Thyroid gland (tissue), 4 donors: ENCODE measurements around the gene ENKD1.

Source experiments
- POLR2A ChIP-seq, 2 donors: fragments of 450-650 bp; IDR thresholded peaks; one replicate each; pipeline ENCODE4 v1.6.1; 2017; ENCODE audit warnings: antibody characterized with exemption in 2 of 2, mild to moderate bottlenecking in 2 of 2, moderate library complexity in 1 of 2
- TF ChIP-seq, protein P1 (sequence below), 6 experiments: fragments of 200-600 bp in 3 of 6; fragments of 450-650 bp in 3 of 6; sonication (generic) in 3 of 6; IDR thresholded peaks; one replicate each; pipeline ENCODE4 v1.5.1; 2016 to 2019; ENCODE audit warnings: antibody characterized with exemption in 6 of 6, mild to moderate bottlenecking in 2 of 6, inconsistent platforms in 1 of 6, moderate library complexity in 1 of 6

DNA sequence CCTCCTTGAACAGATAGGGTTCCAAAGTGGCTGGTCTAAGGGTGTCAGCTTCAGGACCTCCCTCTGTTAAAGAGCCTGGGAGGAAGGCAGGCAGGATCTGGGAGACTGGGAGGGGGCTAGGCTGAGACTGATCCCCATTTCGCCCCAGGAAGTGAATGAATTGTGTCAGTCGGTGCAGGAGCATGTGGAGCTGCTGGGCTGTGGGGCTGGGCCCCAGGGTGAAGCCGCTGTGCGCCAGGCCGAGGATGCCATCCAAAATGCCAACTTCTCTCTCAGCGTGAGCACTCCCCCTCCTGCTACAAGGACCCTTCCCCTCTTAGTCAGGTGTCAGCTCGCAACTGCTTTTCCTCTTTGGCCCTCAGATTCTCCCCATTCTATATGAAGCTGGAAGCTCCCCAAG lies 15.5 kb downstream of the ENKD1 start:
- TF ChIP-seq POLR2A (IDR thresholded peaks at IDR 0.05), result no peak
- TF ChIP-seq, protein P1, sequence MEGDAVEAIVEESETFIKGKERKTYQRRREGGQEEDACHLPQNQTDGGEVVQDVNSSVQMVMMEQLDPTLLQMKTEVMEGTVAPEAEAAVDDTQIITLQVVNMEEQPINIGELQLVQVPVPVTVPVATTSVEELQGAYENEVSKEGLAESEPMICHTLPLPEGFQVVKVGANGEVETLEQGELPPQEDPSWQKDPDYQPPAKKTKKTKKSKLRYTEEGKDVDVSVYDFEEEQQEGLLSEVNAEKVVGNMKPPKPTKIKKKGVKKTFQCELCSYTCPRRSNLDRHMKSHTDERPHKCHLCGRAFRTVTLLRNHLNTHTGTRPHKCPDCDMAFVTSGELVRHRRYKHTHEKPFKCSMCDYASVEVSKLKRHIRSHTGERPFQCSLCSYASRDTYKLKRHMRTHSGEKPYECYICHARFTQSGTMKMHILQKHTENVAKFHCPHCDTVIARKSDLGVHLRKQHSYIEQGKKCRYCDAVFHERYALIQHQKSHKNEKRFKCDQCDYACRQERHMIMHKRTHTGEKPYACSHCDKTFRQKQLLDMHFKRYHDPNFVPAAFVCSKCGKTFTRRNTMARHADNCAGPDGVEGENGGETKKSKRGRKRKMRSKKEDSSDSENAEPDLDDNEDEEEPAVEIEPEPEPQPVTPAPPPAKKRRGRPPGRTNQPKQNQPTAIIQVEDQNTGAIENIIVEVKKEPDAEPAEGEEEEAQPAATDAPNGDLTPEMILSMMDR (IDR thresholded peaks at IDR 0.05), result no peak
